ENCODE data around the gene UBL4A. TPM values are rescaled to one million over a fixed set of nuclear protein-coding genes. Genes with fewer than 3 reads are reported as not detected.

The UBL4A gene
- total and polyA plus RNA-seq, 12 donors = 18.3 to 95.6 (median 51.6) TPM

- Histone ChIP-seq H3K4me3 (no peak overlapping the region), H3K27ac (no peak overlapping the region), H3K27me3 (no peaks in the 10 kb centered on the region), H3K4me1 (replicated peaks in 1 of 2) (no peaks in the 10 kb centered on the region), H3K9me3 (replicated peaks in 1 of 3) (no peaks in the 10 kb centered on the region), H3K36me3 (replicated peaks in 1 of 2) (peaks cover 0 to 76% of the 10 kb centered on the region in 2 donors)
- TF ChIP-seq CTCF (IDR thresholded peaks at IDR 0.05) = no peak
- no peak for TF ChIP-seq POLR2A (IDR thresholded peaks at IDR 0.05)
- no peak for DNase-seq
- 92 to 100% (median 94%) methylated on average over 5 to 23 of the region's 23 CpGs; no CpG with 5 or more reads in 1 of the 4 donors for WGBS, 4 donors
- intact Hi-C loops (cut with DNase I) = no loop called here
These were observed 18.2 kb downstream of the UBL4A start for GRCh38 chrX:154468217-154468616.

GRCh38 chrX:154467556-154467955 lies 18.9 kb downstream of the UBL4A start:
- WGBS, 4 donors = 94 to 100% (median 95%) methylated on average over 6 to 21 of the region's 21 CpGs
- Histone ChIP-seq H3K27ac (no peak overlapping the region), H3K9me3 (replicated peaks in 1 of 3) (no peaks in the 10 kb centered on the region), H3K4me1 (replicated peaks in 1 of 2) (no peaks in the 10 kb centered on the region), H3K27me3 (no peaks in the 10 kb centered on the region), H3K36me3 (replicated peaks in 1 of 2) (peaks cover 0 to 76% of the 10 kb centered on the region in 2 donors), H3K4me3 (no peak overlapping the region)
- no peak for DNase-seq
- TF ChIP-seq POLR2A (IDR thresholded peaks at IDR 0.05) (no peak), CTCF (IDR thresholded peaks at IDR 0.05) (no peak)
- intact Hi-C loops (cut with DNase I) = no loop called here

- Histone ChIP-seq H3K27ac (no peak overlapping the region), H3K4me1 (replicated peaks in 1 of 2) (no peaks in the 10 kb centered on the region), H3K36me3 (replicated peaks in 1 of 2) (peaks cover 0 to 76% of the 10 kb centered on the region in 2 donors), H3K9me3 (replicated peaks in 1 of 3) (no peaks in the 10 kb centered on the region), H3K4me3 (no peak overlapping the region), H3K27me3 (no peaks in the 10 kb centered on the region)
- DNase-seq = no peak
- intact Hi-C loops (cut with DNase I) = no loop called here
- 85 to 100% (median 96%) methylated on average over 2 to 15 of the region's 15 CpGs; no CpG with 5 or more reads in 1 of the 4 donors for WGBS, 4 donors
- TF ChIP-seq POLR2A (IDR thresholded peaks at IDR 0.05) (no peak), CTCF (IDR thresholded peaks at IDR 0.05) (no peak)
These were observed 19.5 kb downstream of the UBL4A start for GRCh38 chrX:154466907-154467306.

- WGBS, 4 donors = 88 to 94% (median 91%) methylated on average over 20 to 32 of the region's 32 CpGs; no CpG with 5 or more reads in 1 of the 4 donors
- H3K27ac ChIP-seq = no peak overlapping the region
- H3K4me1 ChIP-seq (replicated peaks in 1 of 2) = no peaks in the 10 kb centered on the region
- intact Hi-C loops (cut with DNase I) = no loop called here
- peaks cover 0 to 69% of the 10 kb centered on the region in 2 donors for H3K36me3 ChIP-seq (replicated peaks in 1 of 2)
- no peaks in the 10 kb centered on the region for H3K27me3 ChIP-seq
- TF ChIP-seq POLR2A (IDR thresholded peaks at IDR 0.05) (no peak), CTCF (IDR thresholded peaks at IDR 0.05) (no peak)
- no peak overlapping the region for H3K4me3 ChIP-seq
- H3K9me3 ChIP-seq (replicated peaks in 1 of 3) = no peaks in the 10 kb centered on the region
- no peak for DNase-seq
These were observed 20.4 kb downstream of the UBL4A start for GRCh38 chrX:154466036-154466435.
